22Rv1 (cell line): Measurements from ENCODE around the gene ALG14.
"Not testable (repeated sequence)": the region's sequence is repeated elsewhere in the genome, so short reads cannot be mapped to it uniquely, and the experiment has no call there.

Experiments used
- H3K27ac ChIP-seq: fragments of 450-650 bp; 2 replicates; pipeline ENCODE4 v1.5.1; 2017
- ZFX ChIP-seq: fragments of 450-650 bp; IDR thresholded peaks from 2 replicates; pipeline ENCODE4 v1.6.1; 2017; ENCODE audit warnings: antibody characterized with exemption, borderline replicate concordance
- TF ChIP-seq, protein P1 (sequence below): fragments of 450-650 bp; IDR thresholded peaks from 2 replicates; pipeline ENCODE4 v1.5.1; 2017; ENCODE audit warnings: mild to moderate bottlenecking

Gene ALG14

DNA sequence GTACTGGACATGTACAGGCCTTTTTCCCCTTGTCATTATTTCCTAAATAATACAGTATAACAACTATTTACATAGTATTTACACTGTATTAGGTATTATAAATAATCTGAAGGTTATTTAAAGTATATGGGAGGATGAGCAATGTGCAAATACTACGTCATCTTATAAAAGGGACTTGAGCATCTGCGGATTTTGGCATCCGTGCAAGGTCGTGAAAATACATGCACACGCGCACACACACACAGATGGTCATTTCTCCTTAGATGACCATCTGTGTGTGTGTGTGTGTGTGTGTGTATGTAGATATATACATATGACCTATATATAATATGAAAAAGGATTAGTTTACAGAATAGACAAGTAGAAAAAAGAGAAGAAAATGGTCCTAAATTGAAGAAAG, 15.4 kb downstream of the ALG14 start:
- TF ChIP-seq ZFX: no peak
- TF ChIP-seq, protein P1, sequence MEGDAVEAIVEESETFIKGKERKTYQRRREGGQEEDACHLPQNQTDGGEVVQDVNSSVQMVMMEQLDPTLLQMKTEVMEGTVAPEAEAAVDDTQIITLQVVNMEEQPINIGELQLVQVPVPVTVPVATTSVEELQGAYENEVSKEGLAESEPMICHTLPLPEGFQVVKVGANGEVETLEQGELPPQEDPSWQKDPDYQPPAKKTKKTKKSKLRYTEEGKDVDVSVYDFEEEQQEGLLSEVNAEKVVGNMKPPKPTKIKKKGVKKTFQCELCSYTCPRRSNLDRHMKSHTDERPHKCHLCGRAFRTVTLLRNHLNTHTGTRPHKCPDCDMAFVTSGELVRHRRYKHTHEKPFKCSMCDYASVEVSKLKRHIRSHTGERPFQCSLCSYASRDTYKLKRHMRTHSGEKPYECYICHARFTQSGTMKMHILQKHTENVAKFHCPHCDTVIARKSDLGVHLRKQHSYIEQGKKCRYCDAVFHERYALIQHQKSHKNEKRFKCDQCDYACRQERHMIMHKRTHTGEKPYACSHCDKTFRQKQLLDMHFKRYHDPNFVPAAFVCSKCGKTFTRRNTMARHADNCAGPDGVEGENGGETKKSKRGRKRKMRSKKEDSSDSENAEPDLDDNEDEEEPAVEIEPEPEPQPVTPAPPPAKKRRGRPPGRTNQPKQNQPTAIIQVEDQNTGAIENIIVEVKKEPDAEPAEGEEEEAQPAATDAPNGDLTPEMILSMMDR: no peak
- no peak overlapping the region for H3K27ac ChIP-seq

DNA sequence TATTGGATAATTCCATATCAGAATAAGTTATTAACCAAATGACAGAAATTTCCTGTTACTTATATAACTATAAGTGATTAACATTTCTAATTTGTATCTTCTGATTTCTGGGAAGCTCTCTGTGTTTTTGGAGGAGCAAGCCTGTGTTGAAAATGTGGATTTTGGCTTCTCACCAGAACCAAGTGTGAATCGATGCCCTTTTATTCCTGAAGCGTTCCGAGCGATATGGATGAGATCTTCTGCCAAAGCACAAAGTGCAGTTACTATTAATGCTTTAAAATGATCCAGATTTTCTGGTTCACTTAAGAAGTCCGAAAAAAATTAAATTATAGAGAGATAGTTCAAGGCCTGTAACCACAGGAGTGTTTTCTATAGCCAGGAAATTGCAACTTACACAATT, 22.8 kb downstream of the ALG14 start:
- H3K27ac ChIP-seq: no peak overlapping the region
- TF ChIP-seq, protein P1: no peak
- no peak for TF ChIP-seq ZFX

DNA sequence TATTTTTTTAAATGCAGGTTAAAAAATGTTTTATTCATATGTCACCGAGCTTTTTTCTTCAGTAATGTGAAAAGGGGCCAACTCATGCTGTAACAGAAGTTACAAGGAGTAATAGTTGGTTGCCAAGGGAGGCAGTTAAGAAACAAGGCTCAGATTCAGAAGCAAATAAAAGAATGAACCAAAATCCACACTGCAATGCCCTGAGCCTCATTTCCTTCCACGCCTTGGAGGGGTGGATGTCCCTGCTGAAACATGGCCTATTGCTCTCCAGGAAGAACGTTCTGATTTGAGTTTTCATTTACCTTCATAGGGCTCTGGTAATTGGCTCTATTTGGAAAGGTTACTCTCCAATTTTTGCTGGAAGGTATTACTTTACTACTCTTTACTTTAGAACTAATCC, 24.4 kb downstream of the ALG14 start:
- H3K27ac ChIP-seq: no peak overlapping the region
- TF ChIP-seq, protein P1: no peak
- no peak for TF ChIP-seq ZFX

DNA sequence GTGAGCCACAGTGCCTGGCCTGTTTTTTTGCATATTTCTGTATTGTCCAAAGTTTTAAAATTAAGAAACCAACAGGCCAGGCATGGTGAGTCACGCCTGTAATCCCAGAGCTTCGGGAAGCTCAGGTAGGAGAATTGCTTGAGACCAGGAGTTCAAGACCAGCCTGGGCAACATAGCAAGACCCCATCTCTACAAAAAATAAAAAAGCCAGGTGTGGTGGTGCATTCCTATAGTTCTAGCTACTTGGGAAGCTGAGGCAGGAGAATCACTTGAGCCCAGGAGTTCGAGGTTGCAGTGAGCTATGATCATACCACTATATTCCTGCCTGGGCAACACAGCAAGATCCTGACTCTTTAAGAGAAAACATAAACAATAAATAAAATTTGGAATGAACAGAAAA, 25.1 kb downstream of the ALG14 start:
- not testable (repeated sequence) for H3K27ac ChIP-seq

DNA sequence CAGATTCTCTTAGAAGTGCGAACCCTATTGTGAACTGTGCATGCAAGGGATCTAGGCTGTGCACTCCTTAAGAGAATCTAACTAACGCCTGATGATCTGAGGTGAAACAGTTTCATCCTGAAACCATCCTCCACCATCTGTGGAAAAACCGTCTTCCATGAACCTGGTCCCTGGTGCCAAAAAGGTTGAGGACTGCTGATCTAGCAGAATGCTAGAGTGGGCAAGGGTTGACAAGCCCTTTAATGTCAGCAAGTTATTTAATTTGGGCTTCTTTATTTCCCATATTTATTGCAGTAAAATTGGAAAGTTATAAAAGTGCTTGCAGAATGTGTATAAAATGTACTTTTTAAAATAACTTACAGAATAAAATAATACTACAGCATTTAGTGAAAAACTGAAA, 26.4 kb downstream of the ALG14 start:
- TF ChIP-seq ZFX: no peak
- TF ChIP-seq, protein P1: no peak
- no peak overlapping the region for H3K27ac ChIP-seq

DNA sequence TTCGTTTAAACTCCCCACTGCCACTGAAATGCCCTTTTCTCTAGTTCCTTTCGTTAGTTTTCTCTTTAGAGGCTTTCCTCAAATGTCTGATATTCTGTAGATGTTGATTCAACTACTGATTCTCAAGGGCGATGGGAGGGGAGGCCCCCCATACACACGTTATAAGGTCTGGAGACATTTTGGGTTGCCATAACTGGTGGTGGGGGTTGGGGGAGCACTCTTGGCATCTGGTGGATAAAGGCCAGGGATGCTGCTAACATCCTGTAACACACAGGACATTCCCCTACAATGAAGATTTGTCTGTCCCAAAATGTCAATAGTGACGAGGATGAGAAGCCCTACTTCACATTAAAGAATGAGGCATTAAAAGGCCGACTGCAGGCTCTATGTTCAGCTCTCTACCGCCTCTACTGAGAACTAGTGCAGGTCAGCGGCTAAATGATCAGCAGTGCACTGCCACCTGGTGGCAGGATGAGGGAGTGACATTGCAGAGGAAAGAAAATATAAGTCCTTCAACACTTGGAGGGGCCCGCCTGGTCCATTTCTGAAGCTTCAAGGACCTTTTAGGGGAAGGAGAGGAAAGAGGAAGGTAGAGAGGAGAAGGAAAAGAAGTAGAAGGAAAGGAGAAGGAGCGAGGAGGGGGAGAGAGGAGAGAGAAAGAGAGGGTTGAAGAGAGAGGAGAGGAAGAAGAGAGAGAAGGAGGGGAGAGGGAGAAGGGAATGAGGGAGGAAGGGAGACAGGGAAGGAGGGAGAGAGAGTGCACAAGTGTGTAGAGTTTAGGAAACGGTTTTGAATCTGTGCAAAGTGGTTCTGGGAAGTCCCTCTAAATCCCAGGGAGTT, 29.4 kb downstream of the ALG14 start:
- TF ChIP-seq, protein P1: peak; percentile 99
- no peak for TF ChIP-seq ZFX
- H3K27ac ChIP-seq: no peak overlapping the region

DNA sequence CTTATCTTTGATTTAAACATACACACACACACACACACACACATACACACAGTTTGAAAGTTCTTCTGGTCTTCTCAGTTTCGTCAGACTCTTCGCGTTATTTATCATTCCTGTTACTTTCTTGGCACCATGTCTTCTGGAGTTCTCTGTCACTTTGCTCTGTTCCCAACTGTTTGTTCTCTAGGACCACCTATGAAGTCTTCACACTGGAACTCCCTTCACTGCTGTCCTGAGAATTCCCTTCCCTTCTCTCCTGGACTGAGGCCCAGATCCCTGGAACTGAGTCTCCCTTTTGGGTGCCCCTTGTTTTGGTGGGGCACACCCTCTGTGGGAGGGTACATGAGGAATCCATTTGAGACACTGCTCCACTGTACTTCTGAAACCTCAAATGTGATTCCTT, 30.5 kb downstream of the ALG14 start:
- no peak overlapping the region for H3K27ac ChIP-seq
- TF ChIP-seq ZFX: no peak
- TF ChIP-seq, protein P1: no peak
